GM12878 (cell line): Measurements from ENCODE around the gene TOR1A. TPM values are rescaled to one million over a fixed set of nuclear protein-coding genes. Genes with fewer than 3 reads are reported as not detected.

ENCODE experiments used
- ATAC-seq: fragments of 200-7000 bp; cut with Tn5 transposase; 3 replicates; pipeline ENCODE4 v1.9.1; 2020; ENCODE audit warnings: mild to moderate bottlenecking, moderate library complexity
- BruUV-seq: library from RNA; stranded (reverse); fragments of 400-500 nt; replicated peaks from 2 replicates; lab custom pipeline; 2021; lab: Mats Ljungman, UMichigan
- CTCF ChIA-PET: fragments of 300-600 bp; sonication (Branson Sonifier 250); formaldehyde crosslinking; extraction: SDS; loops from one replicate; lab custom pipeline; 2021; ENCODE audit warnings: inconsistent platforms; lab: Yijun Ruan, JAX
- POLR2A ChIA-PET: fragments of 350-600 bp; formaldehyde crosslinking; extraction: SDS; loops from one replicate; lab custom pipeline; 2021; ENCODE audit warnings: inconsistent platforms; lab: Charles Lee
- RAD21 ChIA-PET: fragments of 300-600 bp; sonication (Branson Sonifier 250); formaldehyde crosslinking; loops from one replicate; lab custom pipeline; 2023; ENCODE audit warnings: antibody characterized with exemption; ENCODE audit not compliant: unreplicated experiment; lab: Charles Lee
- SMC1A ChIA-PET: fragments of 300-600 bp; sonication (Branson Sonifier 250); formaldehyde crosslinking; loops from one replicate; lab custom pipeline; 2023; ENCODE audit not compliant: unreplicated experiment, uncharacterized antibody; lab: Charles Lee
- DNase-seq: peaks from one replicate; pipeline ENCODE4 v3.0.0-alpha.2; 2011; ENCODE audit warnings: low read depth, low spot score
- FAIRE-seq: peaks from 3 replicates; lab custom pipeline; 2011; peaks lifted over from hg19 to GRCh38; lab: Jason Lieb, UNC
- H2AFZ ChIP-seq: 2 replicates; pipeline ENCODE4 v1.6.0; 2011; ENCODE audit warnings: low read depth, low read length, control low read depth; ENCODE audit not compliant: control insufficient read depth
- H3K27ac ChIP-seq: 2 replicates; pipeline ENCODE4 v1.5.1; 2011; ENCODE audit warnings: control low read depth; ENCODE audit not compliant: control insufficient read depth, insufficient read depth
- H3K27me3 ChIP-seq, 2 experiments: replicated peaks in 1 of 2; 2 replicates each; pipeline versions ENCODE4 v1.6.0 to v1.6.1; 2011; ENCODE audit warnings: low read length in 1 of 2; ENCODE audit not compliant: control insufficient read depth in 2 of 2, insufficient read depth in 2 of 2
- H3K36me3 ChIP-seq, 2 experiments: 2 replicates each; pipeline ENCODE4 v1.5.1; 2011; ENCODE audit warnings: low read length in 1 of 2; ENCODE audit not compliant: control insufficient read depth in 2 of 2, insufficient read depth in 2 of 2
- H3K4me1 ChIP-seq: 2 replicates; pipeline ENCODE4 v1.6.1; 2011; ENCODE audit warnings: mild to moderate bottlenecking, low read length, moderate library complexity, mixed read lengths; ENCODE audit not compliant: control insufficient read depth, insufficient read depth
- H3K4me2 ChIP-seq: 2 replicates; pipeline ENCODE4 v1.6.0; 2011; ENCODE audit warnings: control low read depth; ENCODE audit not compliant: control insufficient read depth, insufficient read depth
- H3K4me3 ChIP-seq: fragments of 200-600 bp; sonication (generic); 2 replicates; pipeline ENCODE4 v1.5.1; 2016
- H3K79me2 ChIP-seq: 2 replicates; pipeline ENCODE4 v1.6.0; 2011; ENCODE audit warnings: low read length; ENCODE audit not compliant: control insufficient read depth, insufficient read depth
- H3K9ac ChIP-seq: 2 replicates; pipeline ENCODE4 v1.8.0; 2011; ENCODE audit warnings: low read length, control low read depth, mixed read lengths; ENCODE audit not compliant: control insufficient read depth, insufficient read depth
- H3K9me3 ChIP-seq: replicated peaks from 3 replicates; pipeline ENCODE4 v1.5.1; 2011; ENCODE audit warnings: mild to moderate bottlenecking, low read length; ENCODE audit not compliant: control insufficient read depth, insufficient read depth
- H4K20me1 ChIP-seq: 2 replicates; pipeline ENCODE4 v1.6.0; 2011; ENCODE audit not compliant: control insufficient read depth, insufficient read depth
- BCLAF1 ChIP-seq: fragments of 450-650 bp; IDR thresholded peaks from 2 replicates; pipeline ENCODE4 v1.6.1; 2017; ENCODE audit warnings: antibody characterized with exemption, mild to moderate bottlenecking, moderate library complexity
- CEBPZ ChIP-seq: fragments of 150-350 bp; IDR thresholded peaks from 2 replicates; pipeline ENCODE4 v1.6.1; 2016; ENCODE audit warnings: low read depth, low read length
- FOXK2 ChIP-seq: fragments of 450-650 bp; IDR thresholded peaks from 2 replicates; pipeline ENCODE4 v1.6.1; 2017; ENCODE audit warnings: mild to moderate bottlenecking, moderate library complexity
- FOXM1 ChIP-seq: IDR thresholded peaks from 2 replicates; pipeline ENCODE4 v1.6.1; 2012; ENCODE audit warnings: low read depth, mild to moderate bottlenecking, inconsistent platforms, low read length, moderate library complexity
- REST ChIP-seq: IDR thresholded peaks from 2 replicates; pipeline ENCODE4 v1.6.1; 2012; ENCODE audit warnings: mild to moderate bottlenecking, low read depth, low read length
- ZBTB4 ChIP-seq: fragments of 450-650 bp; formaldehyde crosslinking; IDR thresholded peaks from 2 replicates; pipeline ENCODE4 v1.4.0; 2022; ENCODE audit warnings: mild to moderate bottlenecking, moderate library complexity
- WGBS: methylation state at CpG from one replicate; pipeline ENCODE4 v1.1.6; 2016; ENCODE audit warnings: low lambda C conversion rate; ENCODE audit not compliant: insufficient replicate concordance, insufficient coverage; ENCODE audit errors: missing lambda C conversion rate; 5-methylcytosine and 5-hydroxymethylcytosine counted together
- in situ Hi-C: fragments of 300-500 bp; cut with MboI; formaldehyde crosslinking; loops from 9 replicates; pipeline ENCODE4 v1.14.3; 2018; ENCODE audit warnings: mixed read lengths
- intact Hi-C: fragments of 100-400 bp; cut with micrococcal nuclease; formaldehyde crosslinking; loops from one replicate; pipeline ENCODE4 v1.14.2; 2022; ENCODE audit not compliant: unreplicated experiment
- polyA plus RNA-seq, 11 experiments: library from polyadenylated mRNA; depleted of rRNA in 4 of 11; unstranded in 6 of 11; stranded (reverse) in 5 of 11; fragments of >200 nt; fragmentation: Nextera tagmentation in 4 of 11; fragmentation: Illumina TruSeq in 1 of 11; extraction: Ambion mirVana in 4 of 11; extraction: Trizol in 1 of 11; gene quantifications; 1 replicate in 1 of 11; 2 replicates in 10 of 11; pipeline versions ENCODE4 v1.2.1 to v1.2.3, GENCODE V29; 2011 to 2016; ENCODE audit warnings: inconsistent platforms in 2 of 11, missing spikeins in 2 of 11, low read depth in 1 of 11
- total RNA-seq, 4 experiments: library from RNA; depleted of rRNA in 3 of 4; stranded (reverse); fragments of >200 nt in 3 of 4; fragmentation: Illumina TruSeq in 1 of 4; extraction: Trizol in 1 of 4; gene quantifications; 2 replicates each; pipeline versions ENCODE4 v1.2.1 to v1.2.3, GENCODE V29; 2013 to 2021

Gene TOR1A
- total and polyA plus RNA-seq, 10 of the 15 experiments (the other 5 are each of a cell fraction or from before 2014, with no cell fraction given), result 3.2 to 60.8 (median 38.6) TPM

GRCh38 chr9:129776566-129776937, 47.4 kb downstream of the TOR1A start:
- ATAC-seq (no peak), FAIRE-seq (no peak)
- POLR2A ChIA-PET, result interaction anchor here (0.6 kb wide), 1 partner anchor 436 kb away, joined by 3 read pairs; no protein-coding TSS in a partner anchor
- no peak for TF ChIP-seq FOXM1
- no peak for TF ChIP-seq CEBPZ
- no peak for TF ChIP-seq BCLAF1
- no peak for TF ChIP-seq FOXK2
- no peak for TF ChIP-seq ZBTB4 (CRISPR knock-in tag)
- TF ChIP-seq REST, result no peak

More at GRCh38 chr9:129776566-129776937, 47.4 kb downstream of the TOR1A start:
- H4K20me1 ChIP-seq, result no peaks in the 10 kb centered on the region
- ChIA-PET RAD21 (interaction anchor here (0.6 kb wide), 1 partner anchor 28 kb away, joined by 3 read pairs; no protein-coding TSS in a partner anchor), SMC1A (interaction anchor here (1.2 kb wide), 1 partner anchor 39 kb away, joined by 3 read pairs; no protein-coding TSS in a partner anchor), CTCF (interaction anchor here (0.6 to 1.0 kb wide), 2 partner anchors 15 to 17 kb away, joined by 3 read pairs; no protein-coding TSS in a partner anchor)
- H3K79me2 ChIP-seq, result no peaks in the 10 kb centered on the region
- no peak overlapping the region for H2AFZ ChIP-seq
- BruUV-seq, result no TSS peak
- in situ Hi-C loops, result no loop called here
- WGBS, result 51% methylated on average over 8 of the region's 8 CpGs
- H3K9me3 ChIP-seq, result no peaks in the 10 kb centered on the region
- H3K9ac ChIP-seq, result no peak overlapping the region
- H3K4me3 ChIP-seq, result no peak overlapping the region
- no peaks in the 10 kb centered on the region for H3K36me3 ChIP-seq
- intact Hi-C loops, result no loop called here
- H3K4me1 ChIP-seq, result no peaks in the 10 kb centered on the region
- no peak for DNase-seq
- no peak overlapping the region for H3K27ac ChIP-seq
- H3K27me3 ChIP-seq, result no peaks in the 10 kb centered on the region; a peak in 1 of 4 replicates
- H3K4me2 ChIP-seq, result no peak overlapping the region
